Non-pigmented ciliary epithelial cell (primary cell): Measurements from ENCODE around the gene FAM193B.
A peak's percentile ranks its signal among the peaks of the same experiment; 100 is the strongest.
"Not testable (repeated sequence)": the region's sequence is repeated elsewhere in the genome, so short reads cannot be mapped to it uniquely, and the experiment has no call there.

Source experiments
- DNase-seq: peaks from one replicate; pipeline ENCODE4 v3.0.0-alpha.2; 2010; ENCODE audit warnings: low read depth

FAM193B gene

GRCh38 chr5:177485753-177486152, 68.6 kb downstream of the FAM193B start:
- not testable (repeated sequence) for DNase-seq

DNA sequence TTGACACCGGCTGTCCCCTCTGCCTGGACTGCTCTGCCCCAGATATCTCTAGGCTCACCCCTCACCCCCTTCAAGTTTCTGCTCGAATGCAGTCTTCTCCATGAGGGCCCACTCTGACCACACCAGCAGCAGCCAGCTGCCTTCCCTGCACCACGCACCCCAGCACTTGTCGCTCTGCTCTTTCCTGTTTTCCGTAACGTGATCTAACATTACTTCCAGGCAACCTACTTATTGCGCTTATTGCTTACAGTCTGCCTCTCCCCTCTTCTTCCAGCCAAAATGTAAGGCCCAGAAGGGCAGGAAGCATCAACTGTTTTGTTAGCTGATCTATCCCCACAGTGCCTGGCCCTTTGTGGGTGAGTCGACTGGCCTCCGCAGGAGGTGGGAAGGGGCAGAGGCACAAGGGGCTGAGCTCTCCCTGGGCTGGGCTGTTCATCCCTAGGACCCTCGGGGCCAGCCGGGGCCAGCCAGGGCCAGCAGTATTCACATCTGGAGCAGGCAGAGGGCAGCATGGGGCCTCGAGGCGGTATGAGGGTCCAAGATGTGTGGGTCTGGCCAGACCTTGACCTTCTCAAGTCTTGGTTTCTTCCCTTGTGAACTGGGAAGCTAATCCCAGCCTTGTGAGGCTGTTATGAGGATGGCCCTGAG, 69.3 kb downstream of the FAM193B start:
- DNase-seq, result no peak

DNA sequence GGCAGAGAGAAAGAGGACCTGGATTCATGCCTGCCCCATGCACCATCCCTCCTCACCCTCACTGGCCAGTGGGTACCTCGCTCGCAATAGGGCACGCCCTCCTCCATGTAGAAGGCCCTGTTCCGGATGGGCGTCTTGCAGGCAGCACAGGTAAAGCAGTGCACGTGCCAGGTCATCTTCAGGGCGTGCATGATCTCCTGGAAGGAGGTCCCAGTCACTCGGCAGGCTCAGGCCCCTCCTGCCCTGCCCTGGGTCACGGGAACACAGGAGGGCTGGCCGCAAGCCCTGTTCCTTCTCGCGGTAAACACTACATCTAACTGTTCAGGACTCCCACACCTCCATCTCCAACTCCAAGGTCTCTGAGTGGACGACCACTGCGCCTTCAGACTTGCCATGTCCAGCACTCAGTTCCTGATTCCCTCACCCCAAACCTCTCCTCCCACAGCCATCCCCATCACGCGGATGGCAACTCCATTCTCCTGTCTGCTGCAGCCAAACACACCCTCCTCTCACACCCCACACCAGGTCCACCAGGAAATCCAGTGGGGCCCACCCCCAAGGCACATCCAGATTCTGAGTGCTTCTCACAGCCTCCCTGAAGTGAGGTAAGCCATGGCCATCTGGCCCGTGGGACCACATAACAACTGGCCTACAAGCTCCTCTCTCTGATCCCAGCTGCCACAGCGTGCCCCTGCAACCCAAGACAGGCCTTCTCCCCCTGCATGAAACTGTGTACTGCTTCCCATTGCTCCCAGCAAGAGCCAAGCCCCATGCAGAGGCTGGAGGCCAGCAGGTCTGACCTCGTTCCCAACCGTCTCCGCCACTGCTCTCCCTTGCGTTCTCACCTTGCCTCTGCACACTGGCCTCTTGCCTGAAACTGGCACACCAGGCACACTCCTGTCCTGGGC, 70.1 kb downstream of the FAM193B start:
- DNase-seq, result no peak

DNA sequence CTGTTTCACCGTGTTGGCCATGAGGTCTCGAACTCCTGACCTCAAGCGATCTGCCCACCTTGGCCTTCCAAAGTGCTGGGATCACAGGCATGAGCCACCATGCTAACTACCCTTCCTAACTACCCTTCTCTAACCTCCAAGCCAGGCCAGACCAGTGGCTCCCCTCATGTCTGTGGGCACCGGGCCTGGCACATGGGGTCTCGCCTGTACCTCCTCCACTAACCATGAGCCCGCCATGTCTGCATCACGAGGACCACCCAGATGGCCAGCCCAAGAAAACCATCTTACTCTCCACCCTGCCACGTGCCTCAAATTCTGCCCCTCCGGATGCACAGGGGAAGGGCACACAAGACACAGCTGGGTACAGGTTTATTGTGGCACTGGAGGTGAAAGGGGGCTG, 71.3 kb downstream of the FAM193B start:
- DNase-seq, result no peak

- no peak for DNase-seq
Measured at GRCh38 chr5:177482359-177482795, 72.0 kb downstream of the FAM193B start.

DNA sequence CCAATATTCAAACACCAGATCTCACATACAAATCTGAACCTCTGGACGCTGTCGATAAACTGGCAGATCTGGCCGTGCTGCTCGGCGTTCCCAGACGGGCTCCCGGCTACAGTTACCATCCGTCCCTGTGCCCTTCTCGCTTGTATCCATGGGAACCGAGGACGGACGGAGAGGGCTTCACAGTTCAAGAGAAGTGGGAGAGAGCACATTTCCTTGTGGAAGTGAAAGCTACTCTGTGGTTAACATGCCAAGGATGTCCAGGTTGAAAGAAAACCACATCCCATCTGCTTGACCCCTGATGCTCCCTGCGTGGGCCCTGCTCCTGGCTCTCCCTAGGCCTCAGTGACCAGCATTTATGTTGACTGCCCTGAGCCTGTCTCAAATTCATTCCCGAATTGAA, 74.6 kb downstream of the FAM193B start:
- no peak for DNase-seq

DNA sequence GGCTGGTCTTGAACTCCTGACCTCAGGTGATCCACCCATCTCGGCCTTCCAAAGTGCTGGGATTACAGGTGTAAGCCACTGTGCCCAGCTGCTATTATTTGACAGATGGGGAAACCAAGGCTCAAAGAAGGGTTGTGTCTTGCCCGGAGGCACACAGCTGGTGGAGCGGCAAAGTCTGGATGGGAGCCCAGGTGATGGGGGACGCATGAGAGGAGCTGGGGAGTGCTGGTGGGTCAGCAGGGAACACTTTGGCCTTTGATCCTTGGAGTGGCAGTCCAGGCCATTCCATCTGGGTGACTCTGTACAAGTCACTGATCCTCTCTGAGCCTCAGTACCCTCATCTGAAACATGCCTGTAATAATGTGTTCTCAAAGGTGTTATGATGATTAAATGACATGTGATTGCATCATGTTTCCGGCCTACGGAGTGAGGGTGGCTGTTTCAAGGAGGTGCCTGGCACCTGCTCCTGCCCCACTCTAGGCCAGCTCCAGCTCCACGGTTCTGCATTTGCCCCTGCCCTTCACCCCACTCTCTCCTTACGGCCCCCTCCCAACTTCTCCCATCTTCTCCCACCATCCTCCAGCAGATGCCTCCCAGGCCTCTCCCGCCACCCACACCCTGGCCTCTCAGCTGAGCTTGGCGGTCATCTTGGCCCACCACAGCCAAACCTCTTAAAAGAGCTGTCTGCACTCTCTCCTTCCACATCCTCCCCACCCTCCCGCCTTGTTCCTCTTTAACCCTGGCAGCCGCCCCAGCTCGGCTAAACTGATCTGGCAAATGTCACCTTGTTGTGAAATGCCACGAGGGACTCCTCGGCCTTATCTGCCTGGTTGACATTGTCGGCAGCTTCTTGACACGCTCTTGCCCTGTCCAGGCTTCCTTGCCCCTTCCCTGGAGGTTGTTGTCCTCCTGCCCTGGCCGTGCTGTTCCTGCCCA, 75.4 kb downstream of the FAM193B start:
- no peak for DNase-seq

DNA sequence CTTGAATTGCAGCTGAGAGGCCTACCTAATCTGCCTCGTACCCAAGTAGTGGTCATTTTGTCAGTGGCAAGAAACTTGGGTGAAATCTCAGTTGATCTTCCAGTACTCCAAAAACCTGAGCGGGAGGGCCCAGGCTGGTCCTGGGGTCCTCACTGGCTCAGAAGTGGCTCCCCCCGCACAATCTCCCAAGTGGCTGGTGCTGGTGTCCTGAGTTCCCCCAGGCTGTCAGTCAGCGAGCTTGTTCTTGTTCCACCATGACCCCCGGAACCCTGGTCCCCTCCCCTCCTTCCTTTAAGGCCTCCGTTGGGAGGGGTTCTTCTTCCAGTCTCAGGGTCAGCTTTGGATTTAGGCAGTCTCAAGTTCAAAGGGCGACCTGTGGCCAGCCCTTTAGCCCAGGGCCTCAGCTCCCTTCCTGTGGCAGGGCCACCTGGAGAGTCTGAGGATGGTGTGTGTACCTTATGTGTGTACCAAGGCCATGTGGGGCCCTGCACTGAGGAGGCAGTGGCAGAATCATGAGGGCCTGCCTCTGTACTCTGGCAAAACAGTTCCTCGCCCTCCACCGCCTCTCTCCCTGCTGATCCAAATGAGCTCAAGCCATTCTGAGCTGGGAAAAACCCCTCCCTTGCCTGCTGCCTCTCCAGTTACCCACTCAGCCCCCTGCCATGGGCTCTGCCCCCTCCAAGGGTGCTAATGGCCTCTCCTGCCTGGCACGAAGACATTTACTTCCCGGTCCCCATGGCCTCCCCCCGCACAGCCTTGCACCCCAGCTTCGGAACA, 76.5 kb downstream of the FAM193B start:
- no peak for DNase-seq

DNA sequence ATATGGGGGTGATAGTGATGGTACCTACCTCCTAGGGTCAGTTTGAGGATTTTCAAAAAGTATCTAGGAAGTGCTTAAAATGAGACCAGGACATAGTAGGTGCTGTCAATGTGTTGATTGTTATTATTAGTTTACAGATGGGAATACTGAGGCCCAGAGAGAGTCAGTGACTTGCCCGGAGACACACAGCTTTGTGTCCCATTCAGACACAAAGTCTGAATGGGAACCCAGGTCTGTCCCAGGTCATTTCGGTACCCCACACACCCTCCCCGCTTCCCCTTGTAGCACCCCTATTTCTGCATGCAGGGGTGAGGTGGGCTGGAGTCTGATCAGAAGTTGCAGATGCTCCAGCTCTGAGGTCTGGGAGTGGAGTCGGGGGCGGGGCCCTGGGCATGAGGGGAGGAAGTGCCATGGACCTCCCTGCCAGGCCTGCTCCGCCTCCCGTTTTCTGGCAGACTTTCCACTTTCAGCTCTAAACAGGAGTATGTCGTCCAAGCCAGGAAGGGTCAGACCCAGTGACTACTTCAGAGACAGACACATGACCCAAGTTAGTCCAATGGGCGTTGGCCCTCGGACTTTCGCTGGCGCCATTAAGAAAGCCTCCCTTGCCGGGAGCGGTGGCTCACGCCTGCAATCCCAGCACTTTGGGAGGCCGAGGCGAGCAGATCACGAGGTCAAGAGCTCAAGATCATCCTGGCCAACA, 77.7 kb downstream of the FAM193B start:
- DNase-seq, result no peak

- DNase-seq, result no peak
Measured at GRCh38 chr5:177475563-177476427, 78.6 kb downstream of the FAM193B start.

- DNase-seq, result no peak
Measured at GRCh38 chr5:177474846-177475562, 79.4 kb downstream of the FAM193B start.

DNA sequence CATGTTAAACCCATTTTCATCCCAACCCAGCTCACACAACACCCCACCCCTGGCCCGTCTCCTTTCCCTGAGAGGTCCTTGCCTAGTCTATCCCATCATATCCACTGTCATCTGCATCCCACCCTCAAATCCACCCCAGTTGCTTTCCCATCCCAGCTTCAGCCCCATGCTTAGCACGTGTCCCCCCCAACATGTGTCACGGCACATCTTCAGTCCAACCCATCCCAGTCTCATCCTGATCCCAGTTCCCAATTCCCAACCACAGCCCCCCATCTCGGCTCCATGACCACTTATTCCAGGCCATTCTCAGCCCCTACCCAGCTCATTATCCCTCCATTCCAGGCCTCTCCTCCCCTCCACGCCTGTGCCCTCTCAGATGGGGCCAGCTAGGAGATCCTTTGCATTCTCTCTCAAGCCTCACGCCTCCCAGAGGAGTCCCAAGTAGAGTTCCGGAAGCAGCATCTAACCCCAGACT, 80.3 kb downstream of the FAM193B start:
- DNase-seq, result no peak

DNA sequence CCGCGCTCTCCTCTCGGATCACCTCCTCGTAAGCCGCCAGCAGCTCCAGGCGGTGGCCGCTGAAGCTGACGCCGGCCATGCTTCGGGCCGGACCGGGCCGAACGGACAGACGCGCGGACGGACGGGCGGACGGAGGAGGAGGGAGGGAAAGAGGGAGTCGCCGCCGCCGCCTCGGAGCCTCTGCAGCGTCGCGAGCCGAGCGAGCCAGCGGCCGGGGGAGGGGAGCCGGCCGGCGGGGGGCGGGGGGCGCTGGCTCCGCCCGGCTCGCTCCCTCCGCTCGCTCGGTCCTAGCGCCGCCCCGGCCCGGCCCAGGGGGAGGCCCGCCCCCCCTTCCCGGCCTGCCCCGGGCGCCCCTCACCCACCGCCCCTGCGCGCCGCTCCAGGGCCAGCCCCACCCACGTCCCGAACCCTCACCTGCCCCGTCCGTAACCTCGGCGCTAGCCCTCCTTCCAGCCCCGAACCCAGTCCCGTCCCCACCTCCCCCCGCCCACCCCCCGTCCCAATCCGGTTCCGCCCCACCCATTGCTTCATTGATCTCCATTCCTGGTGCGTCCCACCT, 80.8 kb downstream of the FAM193B start, which contains the start of gene DBN1:
Gene DBN1 (minus strand): TSS at position 192 of the 559 bp plus-strand sequence. CDS start 113 bp downstream, at position 79.
- no peak for DNase-seq

DNA sequence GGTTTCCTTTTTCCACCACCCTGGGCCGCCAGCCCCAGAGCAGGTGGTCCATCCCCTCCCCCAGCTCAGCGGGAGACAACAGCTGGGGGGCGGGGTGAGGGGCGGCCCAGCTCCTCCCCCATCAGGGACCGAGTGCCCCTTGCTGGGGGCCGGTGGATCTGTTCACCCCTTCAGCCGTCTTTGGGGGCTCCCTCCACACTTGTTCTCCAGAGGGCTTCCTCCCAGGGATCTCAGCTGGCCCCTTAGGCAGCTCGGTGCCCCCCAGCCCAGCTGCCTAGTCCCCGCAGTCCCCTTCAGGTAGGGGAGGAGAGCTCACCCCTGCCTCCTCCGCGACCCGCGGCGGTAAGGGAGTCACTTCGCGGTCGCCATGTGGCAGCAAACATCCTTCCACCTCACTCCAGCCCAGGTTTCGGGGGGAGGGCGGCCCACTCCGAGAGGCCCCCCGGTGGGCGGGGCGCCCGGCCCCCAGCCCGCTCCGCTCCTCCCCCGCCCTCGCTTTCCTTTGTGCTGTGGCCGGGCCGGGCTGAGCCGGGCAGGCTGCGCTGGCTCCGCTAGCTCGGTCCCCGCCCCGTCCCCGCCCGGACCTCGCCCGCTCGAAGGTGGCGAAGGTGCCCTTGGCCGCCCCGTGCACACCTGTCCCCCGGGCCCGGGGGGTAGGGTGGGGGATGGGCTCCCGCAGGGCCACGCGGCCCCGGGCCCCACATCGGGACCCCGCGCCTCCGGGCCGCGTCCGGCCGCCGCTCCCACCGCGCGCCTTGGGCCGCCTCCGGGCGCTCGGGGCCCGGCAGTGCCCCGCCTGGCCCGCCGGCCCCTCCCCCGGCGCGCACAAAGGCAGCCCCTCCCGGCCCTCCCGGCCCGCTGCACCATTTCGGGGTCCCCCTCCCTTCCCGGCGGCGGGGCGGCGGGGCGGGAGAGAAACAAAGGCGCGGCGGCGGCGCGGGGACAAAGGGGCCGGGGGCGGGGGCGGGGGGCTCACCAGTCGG, 81.6 kb downstream of the FAM193B start:
- no peak for DNase-seq

DNA sequence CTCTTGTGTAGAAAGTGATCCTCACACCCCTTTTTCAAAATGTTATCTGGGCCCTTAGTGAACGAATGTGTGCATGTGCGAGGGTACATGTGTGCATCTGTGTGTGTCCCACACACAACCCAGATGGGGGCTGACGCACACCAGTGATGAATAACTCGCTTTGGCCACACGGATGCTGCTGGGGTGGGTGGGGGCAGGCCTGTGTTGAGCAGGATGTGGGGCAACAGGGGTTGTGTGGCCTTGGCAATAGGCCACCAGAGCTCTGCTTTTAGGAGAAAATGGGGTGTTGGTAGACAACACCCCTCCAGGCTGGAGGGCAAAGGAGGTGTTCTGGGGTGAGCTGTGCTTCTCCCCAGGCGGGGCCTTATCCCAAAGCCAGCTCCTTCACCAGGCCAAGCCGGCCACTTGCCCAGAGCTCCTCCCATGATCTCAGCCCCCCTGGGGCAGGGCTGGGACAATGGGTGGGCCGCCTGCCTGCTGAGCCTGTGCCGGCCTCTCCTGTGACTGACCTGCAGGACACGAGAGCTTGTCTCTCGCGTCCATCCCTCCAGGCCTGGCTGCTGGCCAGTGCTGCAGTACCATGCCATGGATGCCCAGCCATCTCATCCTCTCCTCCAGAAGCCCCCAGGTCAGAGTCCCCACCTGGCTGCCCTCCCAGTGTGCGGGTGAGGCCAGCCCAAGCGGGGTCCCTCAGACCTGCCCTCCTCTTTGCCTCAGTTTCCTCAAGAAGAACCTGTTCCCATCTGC, 82.6 kb downstream of the FAM193B start:
- no peak for DNase-seq

DNA sequence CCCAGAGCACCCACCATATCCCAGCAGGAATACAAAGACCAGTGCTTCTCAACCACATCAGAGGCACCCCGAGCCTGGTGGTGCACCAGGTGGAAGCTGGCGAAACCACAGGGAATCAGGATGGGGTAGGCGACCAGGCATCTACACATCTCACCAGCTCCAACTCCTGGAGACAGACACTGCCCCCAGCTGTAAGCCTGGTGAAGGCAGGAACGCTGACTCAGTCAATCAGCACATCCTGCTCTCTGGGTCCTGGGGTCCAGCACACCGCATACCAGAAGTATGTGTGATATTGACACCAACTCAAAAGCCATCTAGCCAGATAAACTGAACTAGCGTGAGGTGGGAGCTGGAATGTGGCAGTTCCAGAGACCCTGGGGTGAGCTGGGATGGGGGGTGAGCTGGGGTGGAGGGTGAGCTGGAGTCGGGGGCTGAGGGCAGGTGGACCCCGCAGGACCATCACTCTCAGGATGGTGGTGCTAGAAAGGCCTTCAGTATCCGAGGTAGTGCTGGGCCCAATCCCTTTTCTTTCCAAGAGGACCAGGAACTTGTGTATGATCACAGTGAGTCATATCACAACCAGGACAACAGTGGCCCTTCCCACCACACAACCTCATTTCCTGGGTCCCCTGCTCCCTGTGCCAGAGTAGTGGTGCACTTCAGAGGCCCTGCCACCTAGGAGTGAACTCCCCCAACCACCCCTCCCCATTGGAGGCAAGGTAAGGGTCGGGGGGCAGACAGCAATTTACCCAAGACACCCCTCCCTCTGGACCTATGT, 83.4 kb downstream of the FAM193B start:
- DNase-seq, result peak; percentile 67
